PFSK-1 (cell line): ENCODE data around the gene RAD51B.

Source experiments
- FOXP2 ChIP-seq: optimal IDR thresholded peaks from 2 replicates; pipeline ENCODE3; 2011; ENCODE audit warnings: borderline replicate concordance, control low read depth, inconsistent platforms; ENCODE audit not compliant: insufficient read depth; ENCODE audit errors: extremely low read length, extremely low read depth
- POLR2AphosphoS5 ChIP-seq: IDR thresholded peaks from 2 replicates; pipeline ENCODE4 v1.6.1; 2012; ENCODE audit warnings: low read depth, mild to moderate bottlenecking, control low read depth, low read length, moderate library complexity
- REST ChIP-seq, 2 experiments: IDR thresholded peaks; 2 replicates each; pipeline versions ENCODE4 v1.6.1 to v1.8.0; 2011 to 2012; ENCODE audit warnings: low read depth in 2 of 2, low read length in 2 of 2, control low read depth in 1 of 2, inconsistent platforms in 1 of 2, mild to moderate bottlenecking in 1 of 2, moderate library complexity in 1 of 2; ENCODE audit not compliant: insufficient read depth in 1 of 2
- SIN3A ChIP-seq: IDR thresholded peaks from 2 replicates; pipeline ENCODE4 v1.6.1; 2012; ENCODE audit warnings: mild to moderate bottlenecking, low read length, moderate library complexity, borderline replicate concordance; ENCODE audit not compliant: insufficient read depth
- TAF1 ChIP-seq: IDR thresholded peaks from 2 replicates; pipeline ENCODE4 v1.6.1; 2012; ENCODE audit warnings: low read length, control low read depth, borderline replicate concordance; ENCODE audit not compliant: insufficient read depth

RAD51B gene

DNA sequence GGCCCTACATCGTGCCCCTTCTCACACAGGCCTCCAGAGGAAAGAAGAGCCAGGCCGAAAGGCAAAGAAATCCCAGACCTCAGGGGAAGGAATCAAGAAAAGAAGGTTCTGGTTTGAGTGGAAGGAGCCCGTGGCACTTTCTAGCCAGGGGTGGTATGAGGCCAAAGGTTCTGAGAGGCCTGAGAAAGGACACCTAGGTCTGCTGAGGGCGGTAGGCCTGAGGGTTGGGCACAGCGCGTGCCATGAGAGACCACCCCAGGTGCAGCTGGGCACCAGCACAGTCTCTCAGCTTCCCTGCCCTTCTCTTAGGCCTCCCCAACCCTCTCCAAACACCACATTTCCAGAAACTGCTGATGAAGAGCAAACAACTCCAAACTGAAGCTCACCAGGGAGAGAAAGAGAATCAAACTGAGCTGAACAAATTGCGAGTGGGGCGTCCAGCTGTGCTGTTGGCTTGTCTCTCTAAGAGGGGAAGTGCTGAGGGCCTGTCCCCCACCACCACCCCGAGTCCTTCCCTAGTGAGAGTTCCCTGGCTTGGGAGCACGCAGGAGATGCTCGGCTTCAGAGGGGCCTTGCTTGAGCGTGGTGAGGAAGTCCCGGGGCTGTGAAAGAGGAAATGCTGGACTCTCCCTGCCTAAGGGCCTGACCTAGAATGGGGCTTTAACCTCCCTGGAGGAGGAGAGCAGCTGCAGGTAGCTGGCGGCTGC, 788.4 kb downstream of the RAD51B start:
- TF ChIP-seq FOXP2 (no peak), SIN3A (no peak), TAF1 (no peak), REST (IDR thresholded peaks at IDR 0.05; ENCODE audit: insufficient read depth in 1 of 2, low read depth in 2 of 2, low read length in 2 of 2) (no peak), POLR2AphosphoS5 (no peak)

GRCh38 chr14:68608574-68608962, 789.0 kb downstream of the RAD51B start:
- no peak for TF ChIP-seq REST (IDR thresholded peaks at IDR 0.05; ENCODE audit: insufficient read depth in 1 of 2, low read depth in 2 of 2, low read length in 2 of 2)
- no peak for TF ChIP-seq POLR2AphosphoS5
- no peak for TF ChIP-seq TAF1
- TF ChIP-seq FOXP2, result no peak
- no peak for TF ChIP-seq SIN3A

DNA sequence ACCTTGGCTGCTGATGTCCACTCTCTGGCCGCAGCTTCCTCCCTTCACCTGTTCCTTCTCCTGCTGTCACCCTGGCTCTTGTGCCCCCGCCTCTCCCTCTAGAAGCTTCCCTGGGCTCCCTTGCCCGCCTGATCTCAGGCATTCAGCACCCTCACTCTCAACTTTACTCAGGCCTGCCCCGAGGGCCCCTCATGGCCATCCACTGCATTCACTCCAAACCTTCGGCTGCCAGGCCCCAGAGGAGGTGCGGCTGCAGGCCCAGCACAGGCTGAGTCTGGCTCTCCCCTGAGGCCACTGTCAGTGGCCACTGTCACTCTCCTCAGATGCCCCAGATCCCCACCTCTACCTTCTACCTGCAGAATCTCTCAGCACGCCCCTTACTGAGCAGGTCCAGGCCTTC, 789.4 kb downstream of the RAD51B start:
- TF ChIP-seq FOXP2 (no peak), POLR2AphosphoS5 (no peak)

DNA sequence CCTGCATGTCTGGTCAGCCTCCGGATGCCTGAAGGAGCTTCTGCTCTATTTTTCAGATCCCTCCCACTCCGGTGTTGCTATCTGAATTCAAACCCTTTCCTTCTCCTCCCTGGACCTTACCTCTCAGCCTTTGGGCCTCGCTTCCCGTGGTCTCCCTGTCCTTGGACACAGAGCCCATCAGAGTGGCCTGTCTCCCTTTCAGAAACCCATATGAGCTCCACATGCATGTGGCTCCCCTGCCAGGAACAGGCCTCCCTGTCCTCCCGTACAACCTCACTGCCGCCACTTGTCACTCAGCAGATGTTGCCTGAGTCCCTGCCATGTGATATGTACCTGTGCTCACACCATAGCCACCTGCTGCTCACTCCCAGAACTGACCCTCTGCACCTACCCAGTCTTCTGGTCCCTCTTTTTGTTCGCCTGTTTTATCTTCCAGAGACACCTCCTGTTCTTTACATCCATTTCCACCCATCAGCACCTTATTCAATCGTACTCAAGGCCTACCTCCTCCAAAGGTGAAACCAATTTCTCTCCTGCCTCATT, 790.7 kb downstream of the RAD51B start:
- TF ChIP-seq SIN3A (no peak), TAF1 (no peak), REST (IDR thresholded peaks at IDR 0.05; ENCODE audit: insufficient read depth in 1 of 2, low read depth in 2 of 2, low read length in 2 of 2) (no peak)

DNA sequence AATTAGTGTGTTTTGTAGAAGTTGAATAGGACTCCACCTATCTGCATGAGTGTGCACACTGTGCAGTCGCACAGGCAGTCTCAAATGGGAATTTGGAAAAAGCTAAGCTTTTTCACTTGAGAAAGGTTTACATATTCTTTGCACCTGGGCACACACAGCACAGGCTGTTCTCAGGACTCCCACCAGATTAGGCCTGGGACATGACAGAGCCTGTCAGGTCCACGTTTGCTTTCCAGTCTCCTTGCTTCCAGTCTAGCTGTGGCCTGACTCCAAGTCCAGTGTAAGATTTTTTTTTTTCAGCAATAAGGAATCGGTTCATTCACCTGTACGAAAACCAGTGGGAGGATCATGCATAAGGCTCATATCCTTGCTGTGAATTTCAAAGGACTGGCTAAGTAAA, 792.0 kb downstream of the RAD51B start:
- TF ChIP-seq REST (IDR thresholded peaks at IDR 0.05; ENCODE audit: insufficient read depth in 1 of 2, low read depth in 2 of 2, low read length in 2 of 2) (no peak), TAF1 (no peak), POLR2AphosphoS5 (no peak), FOXP2 (no peak), SIN3A (no peak)
